H1 (cell line): ENCODE data around the gene C1QL1. TPM values are rescaled to one million over a fixed set of nuclear protein-coding genes. Genes with fewer than 3 reads are reported as not detected.

Source experiments
- CTCF ChIA-PET: fragments of 300-600 bp; sonication (Branson Sonifier 250); formaldehyde crosslinking; loops from one replicate; lab custom pipeline; 2021; ENCODE audit not compliant: partially characterized antibody; lab: Charles Lee
- POLR2A ChIA-PET: fragments of 300-600 bp; sonication (Branson Sonifier 250); formaldehyde crosslinking; loops from one replicate; lab custom pipeline; 2021; ENCODE audit warnings: inconsistent platforms; ENCODE audit not compliant: partially characterized antibody; lab: Charles Lee
- DNase-seq, 2 experiments: peaks; one replicate each; pipeline versions ENCODE4 v3.0.0 to v3.0.0-alpha.2; 2010 to 2022; ENCODE audit warnings: low spot score in 2 of 2, low read depth in 1 of 2, mixed read lengths in 1 of 2
- FAIRE-seq: peaks from 2 replicates; lab custom pipeline; 2011; peaks lifted over from hg19 to GRCh38; lab: Jason Lieb, UNC
- H2AFZ ChIP-seq: 2 replicates; pipeline ENCODE4 v1.8.1; 2012; ENCODE audit warnings: low read length, inconsistent platforms
- H2AK5ac ChIP-seq: 2 replicates; pipeline ENCODE4 v1.6.1; 2013; ENCODE audit warnings: low read depth, low read length
- H2BK120ac ChIP-seq: replicated peaks from 2 replicates; pipeline ENCODE3; 2013; ENCODE audit warnings: low read depth, low read length, inconsistent platforms
- H2BK12ac ChIP-seq: 2 replicates; pipeline ENCODE4 v1.6.1; 2013; ENCODE audit warnings: low read depth, low read length
- H2BK15ac ChIP-seq: 2 replicates; pipeline ENCODE4 v1.6.1; 2013; ENCODE audit warnings: low read length
- H2BK20ac ChIP-seq: 2 replicates; pipeline ENCODE4 v1.6.1; 2013; ENCODE audit warnings: low read length
- H2BK5ac ChIP-seq: 2 replicates; pipeline ENCODE4 v1.6.1; 2013; ENCODE audit warnings: low read depth, low read length
- H3K14ac ChIP-seq: 2 replicates; pipeline ENCODE4 v1.6.1; 2013; ENCODE audit warnings: inconsistent platforms; ENCODE audit not compliant: insufficient read length
- H3K18ac ChIP-seq: 2 replicates; pipeline ENCODE4 v1.6.1; 2013; ENCODE audit warnings: low read length; ENCODE audit errors: extremely low read depth
- H3K23ac ChIP-seq: 2 replicates; pipeline ENCODE4 v1.6.1; 2013; ENCODE audit warnings: inconsistent platforms; ENCODE audit not compliant: insufficient read length
- H3K23me2 ChIP-seq: 2 replicates; pipeline ENCODE4 v1.6.1; 2013; ENCODE audit warnings: low read depth, low read length
- H3K27ac ChIP-seq: 2 replicates; pipeline ENCODE4 v1.6.1; 2011; ENCODE audit warnings: low read depth, low read length, inconsistent platforms
- H3K27me3 ChIP-seq, 4 experiments: replicated peaks in 1 of 4; 1 replicate in 1 of 4; 2 replicates in 3 of 4; pipeline versions ENCODE4 v1.6.1 to v1.8.1; 2011 to 2013; ENCODE audit warnings: low read length in 3 of 4, mild to moderate bottlenecking in 3 of 4, inconsistent platforms in 2 of 4, mixed read lengths in 2 of 4, moderate library complexity in 1 of 4; ENCODE audit not compliant: control insufficient read depth in 3 of 4, insufficient read depth in 3 of 4; ENCODE audit errors: extremely low read depth in 1 of 4
- H3K36me3 ChIP-seq, 4 experiments: 2 replicates each; pipeline versions ENCODE4 v1.6.1 to v1.8.1; 2011 to 2013; ENCODE audit warnings: mild to moderate bottlenecking in 4 of 4, low read length in 3 of 4, moderate library complexity in 2 of 4, control low read depth in 1 of 4, inconsistent platforms in 1 of 4; ENCODE audit not compliant: insufficient read depth in 4 of 4, control insufficient read depth in 2 of 4
- H3K4ac ChIP-seq: replicated peaks from 2 replicates; pipeline ENCODE3; 2013; ENCODE audit warnings: low read length, low read depth, mixed read lengths, inconsistent platforms; ENCODE audit not compliant: insufficient read length
- H3K4me1 ChIP-seq, 4 experiments: replicated peaks in 1 of 4; 1 replicate in 1 of 4; 2 replicates in 3 of 4; pipeline versions ENCODE4 v1.6.1 to v1.8.1; 2011 to 2013; ENCODE audit warnings: low read length in 3 of 4, inconsistent platforms in 2 of 4, mixed read lengths in 1 of 4; ENCODE audit not compliant: insufficient read depth in 4 of 4, control insufficient read depth in 3 of 4
- H3K4me2 ChIP-seq, 2 experiments: 2 replicates each; pipeline versions ENCODE4 v1.6.1 to v1.8.1; 2011 to 2013; ENCODE audit warnings: low read depth in 2 of 2, low read length in 2 of 2, control low read depth in 1 of 2, inconsistent platforms in 1 of 2, mild to moderate bottlenecking in 1 of 2; ENCODE audit not compliant: insufficient read depth in 1 of 2
- H3K4me3 ChIP-seq, 4 experiments: fragments of 200-600, 300-600 bp in 1 of 4; sonication (generic), shearing (Covaris generic), sonication (Bioruptor Twin) in 1 of 4; 2 replicates each; pipeline versions ENCODE4 v1.5.1 to v1.8.1; 2011 to 2016; ENCODE audit warnings: low read length in 4 of 4, low read depth in 3 of 4, control low read depth in 2 of 4, inconsistent platforms in 2 of 4, mild to moderate bottlenecking in 2 of 4, mixed read lengths in 1 of 4, moderate library complexity in 1 of 4; ENCODE audit not compliant: insufficient read depth in 2 of 4; ENCODE audit errors: extremely low read depth in 1 of 4
- H3K56ac ChIP-seq: replicated peaks from 2 replicates; pipeline ENCODE3; 2013; ENCODE audit warnings: low read depth, mild to moderate bottlenecking, mixed read lengths, low read length, inconsistent platforms; ENCODE audit not compliant: insufficient read length
- H3K79me1 ChIP-seq: 2 replicates; pipeline ENCODE4 v1.6.1; 2013; ENCODE audit warnings: low read depth, low read length, control low read depth
- H3K79me2 ChIP-seq, 2 experiments: 2 replicates each; pipeline versions ENCODE4 v1.6.1 to v1.8.1; 2012 to 2013; ENCODE audit warnings: low read length in 2 of 2, mild to moderate bottlenecking in 2 of 2, inconsistent platforms in 1 of 2; ENCODE audit not compliant: insufficient read depth in 2 of 2, control insufficient read depth in 1 of 2
- H3K9ac ChIP-seq, 4 experiments: replicated peaks in 1 of 4; 1 replicate in 1 of 4; 2 replicates in 3 of 4; pipeline versions ENCODE4 v1.6.1 to v1.8.1; 2011 to 2013; ENCODE audit warnings: low read depth in 3 of 4, low read length in 3 of 4, control low read depth in 2 of 4, mild to moderate bottlenecking in 2 of 4, moderate library complexity in 2 of 4, inconsistent platforms in 1 of 4; ENCODE audit errors: extremely low read depth in 1 of 4
- H3K9me3 ChIP-seq, 2 experiments: 2 replicates each; pipeline versions ENCODE4 v1.6.1 to v1.8.1; 2012 to 2013; ENCODE audit warnings: mild to moderate bottlenecking in 2 of 2, moderate library complexity in 2 of 2, control low read depth in 1 of 2, inconsistent platforms in 1 of 2, low read depth in 1 of 2, low read length in 1 of 2, mixed read lengths in 1 of 2; ENCODE audit not compliant: insufficient read depth in 2 of 2
- H4K20me1 ChIP-seq, 2 experiments: replicated peaks in 1 of 2; 2 replicates each; pipeline versions ENCODE3 to v1.8.1; 2011 to 2013; ENCODE audit warnings: inconsistent platforms in 2 of 2, low read length in 2 of 2, mild to moderate bottlenecking in 1 of 2; ENCODE audit not compliant: insufficient read depth in 2 of 2, control insufficient read depth in 1 of 2
- H4K5ac ChIP-seq: 2 replicates; pipeline ENCODE4 v1.6.1; 2013; ENCODE audit warnings: low read length, low read depth, mixed read lengths, inconsistent platforms; ENCODE audit not compliant: insufficient read length
- H4K8ac ChIP-seq: 2 replicates; pipeline ENCODE4 v1.8.0; 2013; ENCODE audit warnings: mild to moderate bottlenecking, moderate library complexity, low read length, inconsistent platforms; ENCODE audit not compliant: insufficient read depth; ENCODE audit errors: extremely low read depth
- H4K91ac ChIP-seq: replicated peaks from 2 replicates; pipeline ENCODE3; 2013; ENCODE audit warnings: low read length, mixed read lengths, inconsistent platforms; ENCODE audit not compliant: insufficient read length
- ASH2L ChIP-seq: fragments of 200-600, 300-600 bp; sonication (generic); IDR thresholded peaks from one replicate; pipeline ENCODE4 v1.7.1; 2017; ENCODE audit warnings: low read length
- CEBPB ChIP-seq: IDR thresholded peaks from 2 replicates; pipeline ENCODE4 v1.6.1; 2012; ENCODE audit warnings: low read depth, low read length
- CHD2 ChIP-seq: IDR thresholded peaks from 2 replicates; pipeline ENCODE4 v1.6.1; 2012; ENCODE audit warnings: low read length, improper control_type of control experiment
- CREB1 ChIP-seq: IDR thresholded peaks from 2 replicates; pipeline ENCODE4 v1.6.1; 2012; ENCODE audit warnings: inconsistent platforms
- KDM1A ChIP-seq: fragments of 200-600, 300-600 bp; sonication (generic); IDR thresholded peaks from 2 replicates; pipeline ENCODE4 v1.7.1; 2016; ENCODE audit warnings: mild to moderate bottlenecking, low read length, borderline replicate concordance
- KDM5A ChIP-seq: fragments of 200-600 bp; IDR thresholded peaks from 2 replicates; pipeline ENCODE4 v1.7.1; 2012; ENCODE audit warnings: mild to moderate bottlenecking, low read length, inconsistent platforms, mixed read lengths
- POLR2AphosphoS5 ChIP-seq: IDR thresholded peaks from 2 replicates; pipeline ENCODE4 v1.6.1; 2011; ENCODE audit warnings: low read depth, low read length
- RFX5 ChIP-seq: IDR thresholded peaks from 2 replicates; pipeline ENCODE4 v1.6.1; 2011; ENCODE audit warnings: low read depth, low read length, improper control_type of control experiment, borderline replicate concordance
- RNF2 ChIP-seq: fragments of 200-900, 300-1000 bp; sonication (generic); IDR thresholded peaks from 2 replicates; pipeline ENCODE4 v1.7.1; 2016; ENCODE audit warnings: borderline replicate concordance, low read depth, mild to moderate bottlenecking, antibody characterized with exemption, low read length; ENCODE audit not compliant: poor library complexity, severe bottlenecking; ENCODE audit errors: missing control alignments
- RXRA ChIP-seq: IDR thresholded peaks from 2 replicates; pipeline ENCODE4 v1.6.1; 2011; ENCODE audit warnings: low read depth, mild to moderate bottlenecking, low read length, moderate library complexity; ENCODE audit not compliant: insufficient read depth
- SP2 ChIP-seq: IDR thresholded peaks from 2 replicates; pipeline ENCODE4 v1.6.1; 2012; ENCODE audit warnings: mild to moderate bottlenecking, low read length, inconsistent platforms
- SRF ChIP-seq: IDR thresholded peaks from 2 replicates; pipeline ENCODE4 v1.6.1; 2011; ENCODE audit warnings: mild to moderate bottlenecking, low read depth, low read length, moderate library complexity
- TAF1 ChIP-seq: IDR thresholded peaks from 2 replicates; pipeline ENCODE4 v1.6.1; 2011; ENCODE audit warnings: mild to moderate bottlenecking, low read depth, low read length
- TBP ChIP-seq: IDR thresholded peaks from 2 replicates; pipeline ENCODE4 v1.6.1; 2011; ENCODE audit warnings: low read depth, low read length, improper control_type of control experiment
- WGBS, 2 experiments: shearing (Covaris generic) in 1 of 2; methylation state at CpG; one replicate each; pipeline versions ENCODE4 v1.1.6 to v1.1.7; 2013 to 2015; ENCODE audit warnings: low lambda C conversion rate in 2 of 2, mixed read lengths in 2 of 2, inconsistent platforms in 1 of 2, low coverage in 1 of 2, missing lambda C conversion rate in 1 of 2; ENCODE audit not compliant: insufficient replicate concordance in 2 of 2, insufficient coverage in 1 of 2, insufficient read length in 1 of 2; ENCODE audit errors: extremely low coverage in 1 of 2, missing lambda C conversion rate in 1 of 2; 5-methylcytosine and 5-hydroxymethylcytosine counted together
- polyA plus RNA-seq, 7 experiments: library from polyadenylated mRNA; depleted of rRNA in 3 of 7; stranded (reverse) in 5 of 7; unstranded in 2 of 7; fragments of >200 nt in 5 of 7; fragments of 200-250 nt in 2 of 7; gene quantifications; 1 replicate in 5 of 7; 2 replicates in 1 of 7; 4 replicates in 1 of 7; pipeline versions ENCODE4 v1.2.1 to v1.2.3, GENCODE V29; 2011 to 2013; ENCODE audit warnings: missing spikeins in 2 of 7, mixed read lengths in 2 of 7
- total RNA-seq: library from RNA; stranded (reverse); fragmentation: NEBNext Ultra II Directional; extraction: Animal tissue kit (Norgen Biotek cat#: 25700); gene quantifications from 2 replicates; pipeline ENCODE4 v1.2.1, GENCODE V29; 2021
- TF ChIP-seq, protein P1 (sequence below): IDR thresholded peaks from 2 replicates; pipeline ENCODE4 v1.6.1; 2011; ENCODE audit warnings: low read depth, mild to moderate bottlenecking, low read length; ENCODE audit not compliant: insufficient read depth

C1QL1 gene
- total and polyA plus RNA-seq, 2 of the 8 experiments (the other 6 are each of a cell fraction or from before 2014, with no cell fraction given), result 7.6 to 10.5 TPM

DNA sequence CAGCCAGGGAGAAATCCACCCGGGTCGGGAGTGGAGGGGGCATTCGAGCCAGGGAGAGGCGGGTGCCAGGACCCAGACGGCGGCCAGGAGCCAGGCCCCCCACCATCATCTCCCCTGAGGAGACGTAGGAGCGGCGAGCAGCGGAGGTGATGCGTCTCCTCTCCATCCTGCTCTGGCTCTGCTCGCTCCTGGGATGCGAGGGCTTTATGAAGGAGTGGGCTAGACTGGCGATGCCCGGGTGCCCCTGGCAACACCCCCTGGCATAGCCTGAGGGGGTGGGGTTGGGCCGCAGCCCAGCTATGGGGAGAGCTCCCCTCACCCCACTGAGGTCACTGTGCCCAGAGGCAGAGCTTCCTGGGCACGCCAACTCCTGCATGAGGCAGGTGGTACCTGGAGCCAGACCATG, 52.8 kb downstream of the C1QL1 start, which contains the start of gene GFAP:
Gene GFAP, minus strand, starts transcription at position 180 of the 406 bp plus-strand sequence. Its CDS starts 14 bp downstream, at position 166.
- DNase-seq (no peak), FAIRE-seq (no peak)
- no peak within 1 kb of the TSS for H3K56ac ChIP-seq
- H2BK120ac ChIP-seq, result no peak within 1 kb of the TSS
- H3K79me2 ChIP-seq, result no peaks in the 10 kb centered on the region
- no peak within 1 kb of the TSS for H3K4me2 ChIP-seq
- H2BK5ac ChIP-seq, result no peak within 1 kb of the TSS
- H4K5ac ChIP-seq, result no peak within 1 kb of the TSS
- no peak within 1 kb of the TSS for H3K9ac ChIP-seq
- H3K79me1 ChIP-seq, result no peaks in the 10 kb centered on the region
- 83% methylated on average over 15 of the region's 17 CpGs; no CpG with 5 or more reads in 1 of the 2 experiments for WGBS, 2 experiments
- H3K23me2 ChIP-seq, result peaks cover 6% of the 10 kb centered on the region
- ChIA-PET POLR2A (no interaction called here), CTCF (interaction anchor here (0.6 to 3.6 kb wide), 6 partner anchors 13 to 339 kb away, joined by 3 to 29 read pairs (median 3); no protein-coding TSS in a partner anchor)
- no peak within 1 kb of the TSS for H3K4ac ChIP-seq
- H3K23ac ChIP-seq, result no peak within 1 kb of the TSS
- no peaks in the 10 kb centered on the region for H3K9me3 ChIP-seq
- no peak within 1 kb of the TSS for H3K4me3 ChIP-seq
- no peak within 1 kb of the TSS for H3K18ac ChIP-seq
- H4K91ac ChIP-seq, result no peak within 1 kb of the TSS
- H3K36me3 ChIP-seq, result no peaks in the 10 kb centered on the region
- H4K8ac ChIP-seq, result no peak within 1 kb of the TSS; the same call in 1 of the 2 replicates
- peaks cover 0 to 7% (median 6%) of the 10 kb centered on the region in 4 experiments; a peak in 5 of 7 replicates for H3K4me1 ChIP-seq
- no peak within 1 kb of the TSS for H2BK15ac ChIP-seq
- no peak within 1 kb of the TSS for H2AK5ac ChIP-seq
- H2AFZ ChIP-seq, result no peak within 1 kb of the TSS
- no peaks in the 10 kb centered on the region for H4K20me1 ChIP-seq
- H3K27ac ChIP-seq, result no peak within 1 kb of the TSS
- H2BK20ac ChIP-seq, result no peak within 1 kb of the TSS
- H3K27me3 ChIP-seq, result peaks cover 0 to 21% (median 14%) of the 10 kb centered on the region in 4 experiments; a peak in 6 of 7 replicates
- H2BK12ac ChIP-seq, result 0 out of 2 replicates have a peak within 1 kb of the TSS, but pooled peaks have one; percentile 84
- no peak within 1 kb of the TSS for H3K14ac ChIP-seq
- TF ChIP-seq SP2 (no peak), CREB1 (no peak), RNF2 (no peak), RXRA (no peak), RFX5 (no peak), SRF (no peak), KDM5A (no peak), CEBPB (no peak), KDM1A (no peak), TBP (no peak), ASH2L (no peak), POLR2AphosphoS5 (no peak), CHD2 (no peak), TAF1 (no peak)
- TF ChIP-seq, protein P1, sequence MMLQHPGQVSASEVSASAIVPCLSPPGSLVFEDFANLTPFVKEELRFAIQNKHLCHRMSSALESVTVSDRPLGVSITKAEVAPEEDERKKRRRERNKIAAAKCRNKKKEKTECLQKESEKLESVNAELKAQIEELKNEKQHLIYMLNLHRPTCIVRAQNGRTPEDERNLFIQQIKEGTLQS, result no peak
